Measurements from ENCODE around the gene VARS2. TPM values are rescaled to one million over a fixed set of nuclear protein-coding genes. Genes with fewer than 3 reads are reported as not detected.

VARS2 gene
- total RNA-seq, 1 experiment from 2014 or later = 60.3 TPM

DNA sequence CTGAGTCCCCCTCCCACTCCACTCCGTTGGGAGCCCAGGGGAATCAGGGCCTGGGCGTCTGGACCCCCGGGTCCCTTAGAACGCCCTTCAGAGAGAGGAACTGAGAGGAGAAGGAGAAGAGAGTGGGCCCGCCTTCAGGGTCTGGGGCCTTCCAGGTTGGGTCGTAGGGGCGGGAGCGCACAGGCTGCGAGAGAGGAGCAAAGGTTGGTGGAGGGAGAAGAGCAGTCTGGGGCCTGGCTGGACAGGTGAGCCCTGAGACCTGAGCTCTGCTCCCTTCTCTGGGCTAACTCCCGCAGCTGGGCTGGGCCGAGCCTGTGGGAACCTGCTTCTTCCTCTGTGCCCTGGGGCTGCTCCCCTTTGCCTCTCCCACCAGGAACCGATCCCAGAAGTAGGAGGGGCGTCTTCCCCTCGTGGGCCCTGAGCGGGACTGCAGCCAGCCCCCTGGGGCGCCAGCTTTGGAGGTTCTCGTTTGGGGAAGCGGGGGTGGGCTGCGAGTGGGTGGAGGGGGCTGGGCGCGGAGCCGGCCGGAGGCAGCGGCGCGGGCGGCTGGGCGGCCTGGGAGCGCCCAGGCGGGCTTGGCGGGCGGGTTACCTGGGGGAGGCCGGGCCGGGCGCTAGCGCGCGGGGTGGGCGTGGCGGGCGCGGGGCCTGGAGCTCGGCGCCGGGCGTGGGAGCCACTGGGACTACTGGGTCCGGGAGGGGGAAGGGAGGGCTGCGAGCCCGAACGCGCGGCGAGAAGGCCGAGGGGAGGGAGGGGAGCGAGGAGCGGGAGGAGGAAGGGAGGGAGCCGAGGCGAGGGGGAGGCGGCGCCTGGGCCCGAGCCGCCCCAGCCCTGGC lies 30.1 kb upstream of the VARS2 start, which contains the start of gene DDR1:
Gene DDR1, plus strand, starts transcription at position 835 of the 836 bp plus-strand sequence. CDS start 4,211 bp downstream, outside the sequence.
- peaks cover 27% of the 10 kb centered on the region for H4K20me1 ChIP-seq (ENCODE audit: insufficient read depth)
- BruUV-seq (replicated peaks) = no TSS peak
- H3K4me3 ChIP-seq = peak within 1 kb of the TSS; percentile 98
- peaks cover 7% of the 10 kb centered on the region; the same call in 1 of the 2 replicates for H3K36me3 ChIP-seq (ENCODE audit: low read depth)
- peaks cover 44% of the 10 kb centered on the region for H3K4me1 ChIP-seq (replicated peaks; ENCODE audit: insufficient read depth)
- ChIA-PET CTCF (interaction anchor here (1.1 to 2.2 kb wide), 4 partner anchors 40 to 203 kb away, joined by 3 to 12 read pairs (median 6); no protein-coding TSS in a partner anchor), POLR2A (ENCODE audit: unreplicated experiment) (interaction anchor here (0.5 to 1.6 kb wide), 15 partner anchors 24 to 671 kb away, joined by 3 to 21 read pairs (median 5); partner anchors contain the start of genes GTF2H4, MRPS18B and TRIM26)
- peak within 1 kb of the TSS; percentile 99 for H3K4me2 ChIP-seq
- peak within 1 kb of the TSS; percentile 48; the same call in 1 of the 2 replicates for H2AFZ ChIP-seq
- peaks cover 55% of the 10 kb centered on the region for H3K79me2 ChIP-seq (ENCODE audit: low read depth)
- peak within 1 kb of the TSS; percentile 94 for H3K27ac ChIP-seq
- peak; percentile 81 to 85 for DNase-seq
- no peaks in the 10 kb centered on the region for H3K9me2 ChIP-seq (ENCODE audit: insufficient read depth)
- TF ChIP-seq, protein P1, sequence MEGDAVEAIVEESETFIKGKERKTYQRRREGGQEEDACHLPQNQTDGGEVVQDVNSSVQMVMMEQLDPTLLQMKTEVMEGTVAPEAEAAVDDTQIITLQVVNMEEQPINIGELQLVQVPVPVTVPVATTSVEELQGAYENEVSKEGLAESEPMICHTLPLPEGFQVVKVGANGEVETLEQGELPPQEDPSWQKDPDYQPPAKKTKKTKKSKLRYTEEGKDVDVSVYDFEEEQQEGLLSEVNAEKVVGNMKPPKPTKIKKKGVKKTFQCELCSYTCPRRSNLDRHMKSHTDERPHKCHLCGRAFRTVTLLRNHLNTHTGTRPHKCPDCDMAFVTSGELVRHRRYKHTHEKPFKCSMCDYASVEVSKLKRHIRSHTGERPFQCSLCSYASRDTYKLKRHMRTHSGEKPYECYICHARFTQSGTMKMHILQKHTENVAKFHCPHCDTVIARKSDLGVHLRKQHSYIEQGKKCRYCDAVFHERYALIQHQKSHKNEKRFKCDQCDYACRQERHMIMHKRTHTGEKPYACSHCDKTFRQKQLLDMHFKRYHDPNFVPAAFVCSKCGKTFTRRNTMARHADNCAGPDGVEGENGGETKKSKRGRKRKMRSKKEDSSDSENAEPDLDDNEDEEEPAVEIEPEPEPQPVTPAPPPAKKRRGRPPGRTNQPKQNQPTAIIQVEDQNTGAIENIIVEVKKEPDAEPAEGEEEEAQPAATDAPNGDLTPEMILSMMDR (conservative IDR thresholded peaks at IDR 0.05) = no peak
- no peak for TF ChIP-seq EZH2 (IDR thresholded peaks at IDR 0.05; ENCODE audit: low read depth)
- intact Hi-C loops (cut with micrococcal nuclease; ENCODE audit: unreplicated experiment) = loop anchor here (1.0 to 2.0 kb wide), 4 partner anchors 31 to 267 kb away; partner anchors contain the start of genes FLOT1, MRPS18B, PPP1R10 and VARS2
- no peaks in the 10 kb centered on the region for H3K27me3 ChIP-seq (ENCODE audit: insufficient read depth, low read depth)
- no peaks in the 10 kb centered on the region for H3K9me3 ChIP-seq (ENCODE audit: insufficient read depth, low read depth)
- H3F3A ChIP-seq (ENCODE audit: insufficient read depth, low read depth) = peaks cover 49% of the 10 kb centered on the region

DNA sequence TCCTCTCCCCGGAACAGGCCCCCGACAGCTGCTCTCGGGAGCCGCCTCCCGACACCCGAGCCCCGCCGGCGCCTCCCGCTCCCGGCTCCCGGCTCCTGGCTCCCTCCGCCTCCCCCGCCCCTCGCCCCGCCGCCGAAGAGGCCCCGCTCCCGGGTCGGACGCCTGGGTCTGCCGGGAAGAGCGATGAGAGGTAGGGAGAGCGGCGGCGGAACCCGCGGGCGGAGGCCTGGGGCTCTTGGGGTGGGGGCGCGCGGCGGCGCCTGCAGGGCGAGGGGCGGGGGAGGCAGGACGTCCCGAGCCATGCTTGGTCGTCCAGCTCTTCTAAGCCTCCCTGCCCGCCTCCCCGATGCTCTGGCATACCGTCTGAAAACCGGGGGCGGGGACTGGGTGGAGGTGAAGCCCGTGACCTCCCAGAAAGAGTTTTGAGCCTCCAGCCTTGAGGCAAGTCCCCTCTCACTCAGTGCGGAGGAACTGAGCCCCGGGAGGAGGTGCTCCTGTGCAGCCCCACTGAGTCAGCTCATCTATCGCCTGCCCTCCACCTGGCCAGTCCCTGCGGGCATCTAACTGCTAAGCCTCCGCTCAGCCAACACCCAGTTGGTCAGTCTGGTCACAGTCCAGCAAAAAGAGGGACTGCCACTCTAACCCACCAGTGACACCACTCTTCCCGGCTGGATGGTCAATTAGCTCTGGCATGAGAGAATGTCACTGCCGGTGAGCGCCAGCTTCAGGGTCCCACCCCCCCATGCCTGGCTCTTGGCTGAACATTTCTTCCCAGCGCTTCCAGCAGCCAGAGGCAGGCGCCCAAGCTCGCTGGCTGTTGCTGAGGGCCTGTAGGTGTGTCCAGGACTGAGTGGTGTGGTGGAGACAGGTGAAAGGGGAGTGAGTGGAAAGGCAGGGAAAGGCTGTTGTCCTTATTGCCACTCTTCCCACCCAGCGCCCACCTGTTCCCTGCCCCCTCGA lies 29.2 kb upstream of the VARS2 start:
- BruUV-seq (replicated peaks) = TSS peak; percentile 33
- peak; percentile 63 to 83 for DNase-seq
- H3K9me3 ChIP-seq (ENCODE audit: insufficient read depth, low read depth) = no peaks in the 10 kb centered on the region
- peaks cover 13% of the 10 kb centered on the region; the same call in 1 of the 2 replicates for H3K36me3 ChIP-seq (ENCODE audit: low read depth)
- peaks cover 63% of the 10 kb centered on the region for H3K79me2 ChIP-seq (ENCODE audit: low read depth)
- H3K4me1 ChIP-seq (replicated peaks; ENCODE audit: insufficient read depth) = peaks cover 44% of the 10 kb centered on the region
- TF ChIP-seq, protein P1 (conservative IDR thresholded peaks at IDR 0.05) = no peak
- no peak for TF ChIP-seq EZH2 (IDR thresholded peaks at IDR 0.05; ENCODE audit: low read depth)
- H3K4me2 ChIP-seq = peak overlapping the region; percentile 96
- peak overlapping the region; percentile 94 for H3K27ac ChIP-seq
- ChIA-PET CTCF (interaction anchor here (0.6 to 1.3 kb wide), 4 partner anchors 29 to 672 kb away, joined by 3 read pairs; partner anchors contain the start of gene VARS2), POLR2A (ENCODE audit: unreplicated experiment) (interaction anchor here (0.5 to 1.1 kb wide), 9 partner anchors 22 to 290 kb away, joined by 3 to 10 read pairs (median 3); no protein-coding TSS in a partner anchor)
- peak overlapping the region; percentile 98 for H3K4me3 ChIP-seq
- H3K27me3 ChIP-seq (ENCODE audit: insufficient read depth, low read depth) = no peaks in the 10 kb centered on the region
- intact Hi-C loops (cut with micrococcal nuclease; ENCODE audit: unreplicated experiment) = loop anchor here (1.0 to 2.0 kb wide), 2 partner anchors 30 to 142 kb away; partner anchors contain the start of genes FLOT1 and VARS2
- H2AFZ ChIP-seq = 0 out of 2 replicates have a peak overlapping the region, but pooled peaks have one; percentile 24
- H3F3A ChIP-seq (ENCODE audit: insufficient read depth, low read depth) = peaks cover 49% of the 10 kb centered on the region
- no peaks in the 10 kb centered on the region for H3K9me2 ChIP-seq (ENCODE audit: insufficient read depth)
- peaks cover 36% of the 10 kb centered on the region for H4K20me1 ChIP-seq (ENCODE audit: insufficient read depth)

Measured in PC-9 (cell line).